HG03139 (cell line): ENCODE data around the gene GRID2.
"Not testable (repeated sequence)": the region's sequence is repeated elsewhere in the genome, so short reads cannot be mapped to it uniquely, and the experiment has no call there.

Source experiments
- ATAC-seq: cut with Tn5 transposase; IDR thresholded peaks from one replicate; pipeline ENCODE4 v1.9.1; 2021; ENCODE audit not compliant: unreplicated experiment

GRID2 gene

GRCh38 chr4:92303621-92304027 lies at the start of gene GRID2:
TSS of gene GRID2 (plus strand) at chr4:92303966.
- ATAC-seq = no peak

GRCh38 chr4:92253986-92254671 lies 49.6 kb upstream of the GRID2 start:
- no peak for ATAC-seq

- ATAC-seq = no peak
Observed at GRCh38 chr4:92254767-92255442, 48.9 kb upstream of the GRID2 start.

GRCh38 chr4:92255920-92256244 lies 47.9 kb upstream of the GRID2 start:
- no peak for ATAC-seq

GRCh38 chr4:92257931-92258857 lies 45.6 kb upstream of the GRID2 start:
- no peak for ATAC-seq

GRCh38 chr4:92261256-92261655 lies 42.5 kb upstream of the GRID2 start:
- ATAC-seq = no peak

- no peak for ATAC-seq
Observed at GRCh38 chr4:92262371-92262770, 41.4 kb upstream of the GRID2 start.

- no peak for ATAC-seq
Observed at GRCh38 chr4:92263010-92263409, 40.8 kb upstream of the GRID2 start.

GRCh38 chr4:92263575-92263974 lies 40.2 kb upstream of the GRID2 start:
- no peak for ATAC-seq

GRCh38 chr4:92264163-92264562 lies 39.6 kb upstream of the GRID2 start:
- ATAC-seq = no peak

GRCh38 chr4:92265021-92265420 lies 38.7 kb upstream of the GRID2 start:
- no peak for ATAC-seq

- no peak for ATAC-seq
Observed at GRCh38 chr4:92265798-92266197, 38.0 kb upstream of the GRID2 start.

- ATAC-seq = no peak
Observed at GRCh38 chr4:92266521-92266920, 37.2 kb upstream of the GRID2 start.

GRCh38 chr4:92268642-92269041 lies 35.1 kb upstream of the GRID2 start:
- no peak for ATAC-seq

GRCh38 chr4:92270908-92271307 lies 32.9 kb upstream of the GRID2 start:
- ATAC-seq = no peak

GRCh38 chr4:92271551-92271950 lies 32.2 kb upstream of the GRID2 start:
- ATAC-seq = not testable (repeated sequence)

GRCh38 chr4:92277057-92277881 lies 26.5 kb upstream of the GRID2 start:
- not testable (repeated sequence) for ATAC-seq

GRCh38 chr4:92279296-92279695 lies 24.5 kb upstream of the GRID2 start:
- no peak for ATAC-seq

GRCh38 chr4:92299152-92299551 lies 4.6 kb upstream of the GRID2 start:
- no peak for ATAC-seq

- ATAC-seq = no peak
Observed at GRCh38 chr4:92304121-92304520, 355 bp downstream of the GRID2 start.

- no peak for ATAC-seq
Observed at GRCh38 chr4:92304606-92305005, 840 bp downstream of the GRID2 start.
